WERI-Rb-1 (cell line): Measurements from ENCODE around the gene SPATA32.

Source experiments
- DNase-seq: peaks from one replicate; pipeline ENCODE4 v3.0.0-alpha.2; 2020
- H3K27ac ChIP-seq: fragments of 250-450 bp; sonication (Bioruptor Pico); 2 replicates; pipeline ENCODE4 v1.5.1; 2020; ENCODE audit warnings: mild to moderate bottlenecking, moderate library complexity
- H3K27me3 ChIP-seq: fragments of 250-450 bp; sonication (Bioruptor Pico); 2 replicates; pipeline ENCODE4 v1.5.1; 2021; ENCODE audit warnings: mild to moderate bottlenecking, low read depth, moderate library complexity; ENCODE audit not compliant: insufficient read depth, severe bottlenecking
- H3K36me3 ChIP-seq: fragments of 250-450 bp; sonication (Bioruptor Pico); 2 replicates; pipeline ENCODE4 v1.5.1; 2020; ENCODE audit warnings: mild to moderate bottlenecking, moderate library complexity
- H3K4me3 ChIP-seq: 2 replicates; pipeline ENCODE4 v1.5.1; 2011; ENCODE audit warnings: low read depth, mild to moderate bottlenecking, control low read depth, low read length
- H3K9me3 ChIP-seq: fragments of 250-450 bp; sonication (Bioruptor Pico); 2 replicates; pipeline ENCODE4 v1.5.1; 2021; ENCODE audit warnings: mild to moderate bottlenecking, moderate library complexity; ENCODE audit not compliant: severe bottlenecking
- CTCF ChIP-seq: IDR thresholded peaks from 2 replicates; pipeline ENCODE4 v1.5.1; 2011; ENCODE audit warnings: low read depth, mild to moderate bottlenecking, control low read depth, inconsistent platforms, low read length

Gene SPATA32

GRCh38 chr17:45238155-45238774 lies 23.6 kb downstream of the SPATA32 start:
- TF ChIP-seq CTCF: no peak
- H3K9me3 ChIP-seq: no peaks in the 10 kb centered on the region
- no peaks in the 10 kb centered on the region for H3K27me3 ChIP-seq
- no peaks in the 10 kb centered on the region for H3K36me3 ChIP-seq
- DNase-seq: no peak
- H3K27ac ChIP-seq: no peak overlapping the region
- no peak overlapping the region for H3K4me3 ChIP-seq

- H3K9me3 ChIP-seq: no peaks in the 10 kb centered on the region
- H3K36me3 ChIP-seq: no peaks in the 10 kb centered on the region
- no peak overlapping the region for H3K4me3 ChIP-seq
- no peak overlapping the region for H3K27ac ChIP-seq
- no peak for DNase-seq
- no peaks in the 10 kb centered on the region for H3K27me3 ChIP-seq
- TF ChIP-seq CTCF: no peak
Measured at GRCh38 chr17:45237686-45238085, 24.2 kb downstream of the SPATA32 start.

GRCh38 chr17:45236282-45236606 lies 25.6 kb downstream of the SPATA32 start:
- Histone ChIP-seq H3K36me3 (no peaks in the 10 kb centered on the region), H3K27me3 (no peaks in the 10 kb centered on the region), H3K27ac (no peak overlapping the region), H3K4me3 (no peak overlapping the region), H3K9me3 (no peaks in the 10 kb centered on the region)
- no peak for DNase-seq
- no peak for TF ChIP-seq CTCF

GRCh38 chr17:45235416-45236281 lies 26.2 kb downstream of the SPATA32 start:
- no peaks in the 10 kb centered on the region for H3K36me3 ChIP-seq
- peak; percentile 79 for DNase-seq
- TF ChIP-seq CTCF: peak; percentile 99
- H3K4me3 ChIP-seq: no peak overlapping the region
- H3K27me3 ChIP-seq: no peaks in the 10 kb centered on the region
- H3K9me3 ChIP-seq: no peaks in the 10 kb centered on the region
- no peak overlapping the region for H3K27ac ChIP-seq

- Histone ChIP-seq H3K27me3 (no peaks in the 10 kb centered on the region), H3K9me3 (no peaks in the 10 kb centered on the region), H3K4me3 (no peak overlapping the region), H3K27ac (no peak overlapping the region), H3K36me3 (no peaks in the 10 kb centered on the region)
- TF ChIP-seq CTCF: peak; percentile 89
- DNase-seq: peak; percentile 83
Measured at GRCh38 chr17:45234641-45235415, 27.1 kb downstream of the SPATA32 start.
